ENCODE results near the gene F10. TPM values are rescaled to one million over a fixed set of nuclear protein-coding genes. Genes with fewer than 3 reads are reported as not detected.

F10 gene
- total and polyA plus RNA-seq, 2 experiments from 2014 or later: 0.76 to 1.6 TPM

GRCh38 chr13:113096052-113096744, 26.4 kb upstream of the F10 start:
- TF ChIP-seq ZNF462 (CRISPR knock-in tag; IDR thresholded peaks at IDR 0.05): no peak
- peaks cover 10% of the 10 kb centered on the region; the same call in 2 of the 3 replicates for H3K4me1 Mint-ChIP-seq
- H3K27ac ChIP-seq (ENCODE audit: low read depth): no peak overlapping the region

GRCh38 chr13:113096745-113097305, 25.8 kb upstream of the F10 start:
- no peaks in the 10 kb centered on the region for H3F3A ChIP-seq (replicated peaks; ENCODE audit: low read depth)
- no peak for TF ChIP-seq ZNF462 (CRISPR knock-in tag; IDR thresholded peaks at IDR 0.05)
- no peak for TF ChIP-seq EZH2phosphoT487 (IDR thresholded peaks at IDR 0.05; ENCODE audit: unreplicated experiment)
- TF ChIP-seq JUNB (IDR thresholded peaks at IDR 0.05; ENCODE audit: unreplicated experiment): no peak
- no peak for TF ChIP-seq POLR2AphosphoS5 (IDR thresholded peaks at IDR 0.05; ENCODE audit: low read depth)
- TF ChIP-seq CREB1 (CRISPR knock-in tag; IDR thresholded peaks at IDR 0.05; ENCODE audit: low read depth): no peak

More at GRCh38 chr13:113096052-113096744, 26.4 kb upstream of the F10 start:
- Mint-ChIP-seq H3K27ac (no peak overlapping the region), H3K36me3 (ENCODE audit: low read depth) (no peaks in the 10 kb centered on the region), H3K4me3 (no peak overlapping the region), H3K27me3 (ENCODE audit: insufficient read depth, low read depth, poor library complexity) (peaks cover 9% of the 10 kb centered on the region), H3K9me3 (no peaks in the 10 kb centered on the region)
- no peaks in the 10 kb centered on the region for H3K79me2 ChIP-seq (replicated peaks; ENCODE audit: insufficient read depth)
- H3K4me3 ChIP-seq: no peak overlapping the region
- peak; percentile 18 for ATAC-seq
- no peaks in the 10 kb centered on the region for H3K9me2 ChIP-seq (ENCODE audit: insufficient read depth)
- no peak for DNase-seq (ENCODE audit: low spot score)
- H3K27me3 ChIP-seq (ENCODE audit: insufficient read depth): no peaks in the 10 kb centered on the region
- H3F3A ChIP-seq (replicated peaks; ENCODE audit: low read depth): no peaks in the 10 kb centered on the region
- no peaks in the 10 kb centered on the region for H4K20me1 ChIP-seq (replicated peaks; ENCODE audit: insufficient read depth)
- H3K36me3 ChIP-seq (ENCODE audit: insufficient read depth): no peaks in the 10 kb centered on the region
- H3K4me2 ChIP-seq: no peak overlapping the region
- no peak overlapping the region for H2AFZ ChIP-seq
- H3K4me1 ChIP-seq (ENCODE audit: insufficient read depth): no peaks in the 10 kb centered on the region

More at GRCh38 chr13:113096745-113097305, 25.8 kb upstream of the F10 start:
- H3K27ac Mint-ChIP-seq: no peak overlapping the region
- H3K36me3 Mint-ChIP-seq (ENCODE audit: low read depth): no peaks in the 10 kb centered on the region
- H3K9me3 Mint-ChIP-seq: no peaks in the 10 kb centered on the region
- Histone ChIP-seq H3K79me2 (replicated peaks; ENCODE audit: insufficient read depth) (no peaks in the 10 kb centered on the region), H3K4me2 (no peak overlapping the region), H3K4me3 (no peak overlapping the region), H3K4me1 (ENCODE audit: insufficient read depth) (no peaks in the 10 kb centered on the region), H4K20me1 (replicated peaks; ENCODE audit: insufficient read depth) (no peaks in the 10 kb centered on the region), H3K9me2 (ENCODE audit: insufficient read depth) (no peaks in the 10 kb centered on the region), H2AFZ (no peak overlapping the region), H3K27ac (ENCODE audit: low read depth) (no peak overlapping the region), H3K27me3 (ENCODE audit: insufficient read depth) (no peaks in the 10 kb centered on the region), H3K36me3 (ENCODE audit: insufficient read depth) (no peaks in the 10 kb centered on the region)
- peak; percentile 23 for ATAC-seq
- DNase-seq (ENCODE audit: low spot score): peak; percentile 40
- peaks cover 10% of the 10 kb centered on the region; the same call in 2 of the 3 replicates for H3K4me1 Mint-ChIP-seq
- H3K4me3 Mint-ChIP-seq: no peak overlapping the region
- H3K27me3 Mint-ChIP-seq (ENCODE audit: insufficient read depth, low read depth, poor library complexity): peaks cover 12% of the 10 kb centered on the region

Data from GM23338 (cell line).